Measurements from ENCODE around the gene CTNND2.

DNA sequence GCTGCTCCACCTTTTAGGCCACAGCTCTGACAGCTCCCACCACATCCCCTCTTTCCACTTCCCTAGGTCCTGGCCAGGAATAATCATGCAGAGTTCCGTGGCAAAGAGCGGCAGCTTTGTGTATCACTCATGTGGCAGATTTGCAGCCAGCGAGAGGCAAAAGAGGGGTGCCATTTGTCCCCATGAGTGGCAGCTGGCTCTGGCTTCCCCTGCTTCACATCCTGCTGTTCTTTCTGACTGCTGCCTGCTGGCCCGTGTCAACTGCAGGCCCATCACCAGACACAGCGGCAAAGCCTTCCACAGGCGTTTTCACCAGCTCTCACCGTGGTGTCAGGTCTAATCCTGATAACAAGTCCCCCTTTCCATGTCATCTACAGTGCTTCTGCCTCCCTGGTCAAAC lies 712.6 kb downstream of the CTNND2 start:
- TF ChIP-seq, protein P1, sequence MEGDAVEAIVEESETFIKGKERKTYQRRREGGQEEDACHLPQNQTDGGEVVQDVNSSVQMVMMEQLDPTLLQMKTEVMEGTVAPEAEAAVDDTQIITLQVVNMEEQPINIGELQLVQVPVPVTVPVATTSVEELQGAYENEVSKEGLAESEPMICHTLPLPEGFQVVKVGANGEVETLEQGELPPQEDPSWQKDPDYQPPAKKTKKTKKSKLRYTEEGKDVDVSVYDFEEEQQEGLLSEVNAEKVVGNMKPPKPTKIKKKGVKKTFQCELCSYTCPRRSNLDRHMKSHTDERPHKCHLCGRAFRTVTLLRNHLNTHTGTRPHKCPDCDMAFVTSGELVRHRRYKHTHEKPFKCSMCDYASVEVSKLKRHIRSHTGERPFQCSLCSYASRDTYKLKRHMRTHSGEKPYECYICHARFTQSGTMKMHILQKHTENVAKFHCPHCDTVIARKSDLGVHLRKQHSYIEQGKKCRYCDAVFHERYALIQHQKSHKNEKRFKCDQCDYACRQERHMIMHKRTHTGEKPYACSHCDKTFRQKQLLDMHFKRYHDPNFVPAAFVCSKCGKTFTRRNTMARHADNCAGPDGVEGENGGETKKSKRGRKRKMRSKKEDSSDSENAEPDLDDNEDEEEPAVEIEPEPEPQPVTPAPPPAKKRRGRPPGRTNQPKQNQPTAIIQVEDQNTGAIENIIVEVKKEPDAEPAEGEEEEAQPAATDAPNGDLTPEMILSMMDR (IDR thresholded peaks at IDR 0.05; ENCODE audit: low read length), result no peak
- no peak for TF ChIP-seq EZH2phosphoT487 (IDR thresholded peaks at IDR 0.05; ENCODE audit: low read length)
- no peak for TF ChIP-seq EZH2 (optimal IDR thresholded peaks at IDR 0.05; ENCODE audit: low read depth, low read length)
